ACC112 (cell line): ENCODE results near the gene NUP210L.

Experiments
- H2AFZ ChIP-seq: fragments of 200-600 bp; sonication (generic); one replicate; pipeline ENCODE4 v1.6.0; 2017; ENCODE audit warnings: antibody characterized with exemption, low read length; ENCODE audit not compliant: unreplicated experiment
- H3K27ac ChIP-seq: fragments of 200-600 bp; sonication (generic); 2 replicates; pipeline ENCODE4 v1.5.1; 2014; ENCODE audit warnings: low read depth, mild to moderate bottlenecking, antibody characterized with exemption, low read length, moderate library complexity
- H3K27me3 ChIP-seq: fragments of 200-600 bp; sonication (generic); 2 replicates; pipeline ENCODE4 v1.6.1; 2014; ENCODE audit warnings: mild to moderate bottlenecking, antibody characterized with exemption, low read length, moderate library complexity, mixed read lengths; ENCODE audit not compliant: insufficient read depth
- H3K36me3 ChIP-seq: fragments of 200-600 bp; sonication (generic); 2 replicates; pipeline ENCODE4 v1.6.1; 2016; ENCODE audit warnings: mild to moderate bottlenecking, antibody characterized with exemption, low read length, moderate library complexity, mixed read lengths; ENCODE audit not compliant: insufficient read depth
- H3K4me1 ChIP-seq: fragments of 200-600 bp; sonication (generic); one replicate; pipeline ENCODE4 v1.6.1; 2016; ENCODE audit warnings: low read length, mixed read lengths; ENCODE audit not compliant: insufficient read depth, unreplicated experiment, control insufficient read depth
- H3K4me3 ChIP-seq: fragments of 200-600 bp; sonication (generic); 2 replicates; pipeline ENCODE4 v1.5.1; 2014; ENCODE audit warnings: mild to moderate bottlenecking, low read depth, low read length
- H3K79me2 ChIP-seq: fragments of 200-600 bp; sonication (generic); one replicate; pipeline ENCODE4 v1.6.0; 2016; ENCODE audit warnings: low read length; ENCODE audit not compliant: control insufficient read depth, unreplicated experiment, insufficient read depth

NUP210L gene

GRCh38 chr1:154154534-154155191 lies at the start of gene NUP210L:
Gene NUP210L (minus strand): TSS chr1:154155073.
- peaks cover 12% of the 10 kb centered on the region for H3K4me1 ChIP-seq
- no peaks in the 10 kb centered on the region for H3K27me3 ChIP-seq
- no peak within 1 kb of the TSS for H3K4me3 ChIP-seq
- no peak within 1 kb of the TSS for H3K27ac ChIP-seq
- no peak within 1 kb of the TSS for H2AFZ ChIP-seq
- peaks cover 3% of the 10 kb centered on the region for H3K79me2 ChIP-seq
- peaks cover 21% of the 10 kb centered on the region for H3K36me3 ChIP-seq

DNA sequence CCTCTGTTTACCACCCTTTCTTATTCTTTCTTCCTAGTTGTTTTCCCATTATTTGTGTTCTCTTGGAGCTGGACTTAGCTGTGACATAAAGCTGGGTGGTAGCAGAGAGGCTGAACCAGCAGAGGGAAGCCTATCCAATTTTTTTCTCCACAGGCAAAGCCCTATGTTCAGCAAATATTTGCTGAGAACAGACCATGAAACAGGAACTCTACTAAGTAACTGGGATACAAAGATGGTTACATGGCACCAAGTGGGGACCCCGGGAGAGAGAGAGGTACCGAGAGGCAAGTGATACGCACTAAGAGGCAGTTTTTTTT lies 44.6 kb upstream of the NUP210L start:
- peak overlapping the region; percentile 89 for H2AFZ ChIP-seq
- H3K4me3 ChIP-seq, result peak overlapping the region; percentile 56; the same call in 1 of the 2 replicates
- no peak overlapping the region for H3K27ac ChIP-seq
- H3K27me3 ChIP-seq, result no peaks in the 10 kb centered on the region
- H3K4me1 ChIP-seq, result peaks cover 11% of the 10 kb centered on the region
- H3K79me2 ChIP-seq, result no peaks in the 10 kb centered on the region
- H3K36me3 ChIP-seq, result no peaks in the 10 kb centered on the region

DNA sequence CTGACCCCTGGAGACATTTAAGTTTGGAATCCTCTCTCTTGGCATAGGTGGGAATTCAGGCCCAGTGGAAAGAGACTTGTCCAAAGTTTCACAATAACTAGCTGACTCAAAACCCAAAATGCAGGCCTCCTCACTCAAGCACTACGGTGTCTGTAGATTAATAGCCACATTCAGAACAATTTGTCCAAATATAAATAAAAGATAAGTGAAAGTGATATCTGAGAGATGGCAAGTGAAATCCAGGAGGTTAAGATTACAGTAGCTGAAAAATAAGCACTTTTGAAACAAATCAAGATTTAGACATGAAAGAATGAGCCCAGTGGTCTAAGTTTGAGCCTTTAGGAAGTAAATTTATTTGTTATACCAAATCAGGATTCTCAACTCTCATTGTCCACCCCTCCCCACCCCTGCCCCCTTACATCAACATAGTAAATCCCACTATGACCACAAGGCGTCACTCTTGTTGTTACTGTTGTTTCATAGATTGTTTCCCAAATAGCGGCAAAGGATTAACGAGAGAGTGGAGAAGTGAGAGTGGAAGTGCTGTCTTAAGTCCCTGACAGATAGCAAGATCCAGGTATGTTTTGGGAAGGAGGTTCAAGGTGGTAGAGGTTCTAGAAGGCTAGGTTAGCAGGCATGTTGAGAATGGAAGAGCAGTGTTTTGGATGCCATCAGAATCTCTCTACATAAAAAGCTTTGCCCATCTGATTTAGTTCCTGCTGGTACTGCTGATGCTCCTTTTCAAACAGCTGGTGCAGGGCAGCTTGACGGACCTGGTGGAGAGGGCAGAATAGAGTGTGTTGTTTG lies 44.1 kb upstream of the NUP210L start:
- H3K4me3 ChIP-seq, result peak overlapping the region; percentile 56
- H2AFZ ChIP-seq, result peak overlapping the region; percentile 89
- peaks cover 4% of the 10 kb centered on the region; the same call in 1 of the 2 replicates for H3K27me3 ChIP-seq
- H3K79me2 ChIP-seq, result no peaks in the 10 kb centered on the region
- H3K27ac ChIP-seq, result peak overlapping the region; percentile 21; the same call in 1 of the 2 replicates
- H3K4me1 ChIP-seq, result peaks cover 11% of the 10 kb centered on the region
- H3K36me3 ChIP-seq, result no peaks in the 10 kb centered on the region

- Histone ChIP-seq H3K79me2 (no peaks in the 10 kb centered on the region), H3K27ac (no peak overlapping the region), H3K4me3 (no peak overlapping the region), H3K36me3 (no peaks in the 10 kb centered on the region), H2AFZ (no peak overlapping the region), H3K4me1 (peaks cover 23% of the 10 kb centered on the region), H3K27me3 (peaks cover 15% of the 10 kb centered on the region; the same call in 1 of the 2 replicates)
Measured at GRCh38 chr1:154193821-154194220, 38.9 kb upstream of the NUP210L start.

- Histone ChIP-seq H3K27ac (no peak overlapping the region), H3K36me3 (no peaks in the 10 kb centered on the region), H3K27me3 (peaks cover 15% of the 10 kb centered on the region; the same call in 1 of the 2 replicates), H3K79me2 (no peaks in the 10 kb centered on the region), H3K4me1 (peaks cover 23% of the 10 kb centered on the region), H2AFZ (no peak overlapping the region), H3K4me3 (no peak overlapping the region)
Measured at GRCh38 chr1:154192476-154192875, 37.6 kb upstream of the NUP210L start.

GRCh38 chr1:154191990-154192461 lies 37.2 kb upstream of the NUP210L start, which contains the start of gene TPM3:
Gene TPM3 (minus strand): TSS chr1:154192100. CDS start chr1:154192018, 82 bp downstream.
- H3K4me1 ChIP-seq, result peaks cover 22% of the 10 kb centered on the region

DNA sequence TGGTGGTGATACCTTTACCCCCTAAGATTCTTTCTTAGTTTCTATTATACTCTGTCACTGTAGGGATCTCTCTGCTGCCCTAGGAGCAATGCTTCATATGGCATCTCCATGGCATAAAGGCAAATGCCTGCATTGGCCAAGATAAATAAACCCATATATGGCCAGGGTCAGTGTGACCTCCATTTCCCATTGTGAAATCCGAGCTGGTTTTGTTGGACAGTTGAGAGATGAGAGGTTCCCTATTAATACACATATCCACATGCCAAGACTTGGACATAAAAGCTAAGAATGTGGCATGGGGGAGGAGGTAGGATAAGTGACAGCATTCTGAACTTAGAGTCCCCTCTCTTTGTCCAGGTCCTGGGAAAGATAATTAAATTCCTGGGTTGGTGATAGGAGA lies 35.7 kb upstream of the NUP210L start:
- Histone ChIP-seq H3K36me3 (no peaks in the 10 kb centered on the region), H3K27me3 (peaks cover 15% of the 10 kb centered on the region; the same call in 1 of the 2 replicates), H3K79me2 (no peaks in the 10 kb centered on the region), H3K4me3 (no peak overlapping the region), H2AFZ (no peak overlapping the region), H3K27ac (peak overlapping the region; percentile 45), H3K4me1 (peaks cover 20% of the 10 kb centered on the region)

More at GRCh38 chr1:154191990-154192461, 37.2 kb upstream of the NUP210L start, which contains the start of gene TPM3:
- H3K27me3 ChIP-seq, result peaks cover 15% of the 10 kb centered on the region; the same call in 1 of the 2 replicates
- peak within 1 kb of the TSS; percentile 44 for H3K27ac ChIP-seq
- no peaks in the 10 kb centered on the region for H3K36me3 ChIP-seq
- H2AFZ ChIP-seq, result no peak within 1 kb of the TSS
- H3K4me3 ChIP-seq, result no peak within 1 kb of the TSS
- no peaks in the 10 kb centered on the region for H3K79me2 ChIP-seq

GRCh38 chr1:154186852-154187501 lies 32.1 kb upstream of the NUP210L start:
- H3K27ac ChIP-seq, result no peak overlapping the region
- peaks cover 10% of the 10 kb centered on the region for H3K79me2 ChIP-seq
- H3K36me3 ChIP-seq, result no peaks in the 10 kb centered on the region
- H3K27me3 ChIP-seq, result no peaks in the 10 kb centered on the region
- H2AFZ ChIP-seq, result no peak overlapping the region
- H3K4me3 ChIP-seq, result no peak overlapping the region
- peaks cover 17% of the 10 kb centered on the region for H3K4me1 ChIP-seq

- Histone ChIP-seq H3K4me1 (peaks cover 13% of the 10 kb centered on the region), H3K27me3 (no peaks in the 10 kb centered on the region), H3K79me2 (peaks cover 18% of the 10 kb centered on the region), H2AFZ (no peak overlapping the region), H3K27ac (no peak overlapping the region), H3K36me3 (no peaks in the 10 kb centered on the region), H3K4me3 (no peak overlapping the region)
Measured at GRCh38 chr1:154186177-154186576, 31.3 kb upstream of the NUP210L start.

DNA sequence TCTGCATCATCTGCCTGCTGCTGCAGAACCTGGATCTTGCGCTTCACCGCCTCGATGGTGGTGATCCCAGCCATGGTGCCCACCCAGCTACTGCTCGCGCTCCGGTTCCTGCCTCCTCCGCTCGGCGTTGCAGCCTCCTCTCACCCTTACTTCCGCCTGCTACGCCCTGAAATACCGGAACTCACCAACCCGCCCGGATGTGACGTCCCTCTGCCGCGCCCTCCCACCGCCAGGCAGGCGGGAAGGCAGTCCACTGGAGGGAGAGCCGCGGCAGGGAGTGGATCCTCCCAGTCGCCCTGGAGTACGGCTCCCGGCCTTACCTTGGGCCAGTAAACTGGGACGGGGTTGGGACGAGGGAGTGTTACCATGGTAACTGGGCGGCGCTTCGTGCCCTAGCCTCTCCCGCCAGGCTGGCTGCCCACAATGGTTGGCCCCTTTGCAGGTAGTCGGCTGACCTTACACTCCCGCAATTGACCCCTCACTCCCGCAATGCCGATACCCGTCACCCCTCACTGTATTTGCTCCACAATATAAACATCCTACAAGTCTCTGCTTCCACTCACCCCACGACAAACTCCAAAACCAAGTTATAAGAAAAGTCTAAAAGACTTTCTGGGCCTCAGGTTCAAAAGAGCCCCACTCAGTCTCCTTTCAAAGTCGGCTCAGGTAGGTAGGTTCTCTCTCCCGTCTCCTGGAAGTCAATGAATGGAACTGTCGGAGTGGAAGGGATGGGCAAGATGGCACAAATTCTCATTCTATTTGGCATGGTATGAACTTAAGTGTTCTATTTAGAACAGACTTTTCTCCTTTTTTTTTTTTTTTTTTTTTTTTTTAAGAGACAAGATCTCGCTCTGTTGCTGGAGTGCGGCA lies 28.4 kb upstream of the NUP210L start:
- Histone ChIP-seq H3K4me1 (peaks cover 28% of the 10 kb centered on the region), H3K4me3 (peak overlapping the region; percentile 91), H3K27ac (peak overlapping the region; percentile 87), H3K27me3 (no peaks in the 10 kb centered on the region), H2AFZ (peak overlapping the region; percentile 90), H3K79me2 (peaks cover 46% of the 10 kb centered on the region), H3K36me3 (no peaks in the 10 kb centered on the region)
